Measurements from ENCODE around the gene PHC2.

GRCh38 chr1:33346533-33346926 is 84.4 kb downstream of the PHC2 start:
- TF ChIP-seq POLR2A (IDR thresholded peaks at IDR 0.05) (no peak), POLR2AphosphoS5 (IDR thresholded peaks at IDR 0.05) (no peak)
